Measurements from ENCODE around the gene PRKAG2. TPM values are rescaled to one million over a fixed set of nuclear protein-coding genes. Genes with fewer than 3 reads are reported as not detected.

Gene PRKAG2
- total RNA-seq, 1 experiment from 2014 or later, result 20.9 TPM

GRCh38 chr7:151695951-151696541, 180.9 kb downstream of the PRKAG2 start:
- DNase-seq (ENCODE audit: low read depth), result no peak

DNA sequence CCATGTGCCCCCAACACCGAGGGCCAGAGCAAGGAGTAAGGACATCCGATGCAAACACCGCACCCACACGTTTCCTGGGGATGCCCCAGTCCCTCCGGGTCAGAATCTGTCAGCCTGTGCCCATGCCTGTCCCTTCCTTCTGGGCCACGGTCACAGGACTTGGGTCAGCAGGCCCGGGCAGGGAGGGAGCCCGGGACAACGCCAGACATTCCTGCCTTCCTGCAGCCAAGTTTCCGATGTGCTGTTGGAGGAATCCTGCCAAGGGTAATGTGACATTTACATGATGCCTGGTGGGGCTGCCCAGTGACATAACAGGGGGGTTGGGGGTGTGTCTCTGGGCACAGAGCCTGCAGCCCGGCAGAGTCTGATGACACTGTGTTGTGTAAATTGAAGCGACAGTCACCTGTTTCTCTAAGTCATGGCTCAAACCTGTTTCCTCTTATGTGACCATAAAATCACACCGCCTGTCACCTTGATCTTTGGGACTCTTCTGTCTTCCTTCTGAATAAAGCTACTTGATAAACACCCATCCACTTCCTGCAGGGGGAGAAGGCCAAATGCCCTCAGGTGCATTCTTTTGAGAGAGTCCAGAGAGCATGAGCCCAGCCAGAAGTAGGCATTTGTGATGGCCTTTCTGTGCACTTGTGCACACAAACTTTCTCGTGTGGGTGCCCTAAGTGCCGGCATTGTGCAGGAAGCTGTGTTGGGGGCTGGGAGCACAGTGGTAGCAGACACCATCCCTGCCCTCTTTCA, 181.9 kb downstream of the PRKAG2 start:
- no peak for DNase-seq (ENCODE audit: low read depth)

GRCh38 chr7:151694441-151694827, 182.5 kb downstream of the PRKAG2 start:
- no peak for DNase-seq (ENCODE audit: low read depth)

- DNase-seq (ENCODE audit: low read depth), result no peak
Observed at GRCh38 chr7:151693140-151693539, 183.8 kb downstream of the PRKAG2 start.

DNA sequence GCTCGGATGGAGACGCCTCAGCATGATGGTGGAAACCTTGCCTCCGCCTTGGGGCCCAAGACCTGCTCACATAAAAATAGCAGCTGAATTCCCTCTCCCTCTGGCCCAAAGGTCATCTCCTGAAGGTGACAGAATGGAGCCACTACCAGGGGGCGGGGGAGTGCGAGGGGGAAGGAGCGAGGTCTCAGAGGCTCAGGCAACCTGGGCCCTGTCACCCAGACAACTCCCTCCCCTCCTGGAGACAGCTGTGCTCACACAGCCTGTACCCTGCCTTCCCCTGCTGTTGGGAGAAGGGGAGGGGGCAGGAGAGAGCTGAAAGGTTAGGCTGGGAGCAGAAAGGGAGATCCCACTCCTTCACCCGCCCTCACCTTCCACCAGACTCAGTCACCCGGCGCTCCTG, 184.2 kb downstream of the PRKAG2 start:
- DNase-seq (ENCODE audit: low read depth), result no peak

GRCh38 chr7:151691449-151691848, 185.5 kb downstream of the PRKAG2 start:
- DNase-seq (ENCODE audit: low read depth), result no peak

DNA sequence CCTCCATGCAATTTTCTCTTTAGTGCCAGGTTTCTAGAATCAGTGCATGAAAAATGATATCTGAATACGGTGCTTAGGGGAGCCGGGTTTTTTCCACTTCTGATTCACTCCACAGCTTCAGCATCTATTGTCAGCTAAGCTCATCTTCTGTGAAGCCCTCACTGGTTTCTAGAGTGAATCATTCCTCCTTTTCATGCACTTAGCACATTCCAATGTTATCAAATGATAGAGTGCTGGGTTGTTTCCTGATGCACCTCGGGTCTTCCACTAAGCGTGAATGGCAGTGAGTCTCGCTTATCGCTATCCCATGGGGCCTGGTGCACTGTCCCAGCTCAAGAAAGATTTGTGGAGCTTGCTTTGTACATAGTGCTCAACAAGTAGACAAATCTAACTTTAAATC, 186.3 kb downstream of the PRKAG2 start:
- DNase-seq (ENCODE audit: low read depth), result peak; percentile 43

DNA sequence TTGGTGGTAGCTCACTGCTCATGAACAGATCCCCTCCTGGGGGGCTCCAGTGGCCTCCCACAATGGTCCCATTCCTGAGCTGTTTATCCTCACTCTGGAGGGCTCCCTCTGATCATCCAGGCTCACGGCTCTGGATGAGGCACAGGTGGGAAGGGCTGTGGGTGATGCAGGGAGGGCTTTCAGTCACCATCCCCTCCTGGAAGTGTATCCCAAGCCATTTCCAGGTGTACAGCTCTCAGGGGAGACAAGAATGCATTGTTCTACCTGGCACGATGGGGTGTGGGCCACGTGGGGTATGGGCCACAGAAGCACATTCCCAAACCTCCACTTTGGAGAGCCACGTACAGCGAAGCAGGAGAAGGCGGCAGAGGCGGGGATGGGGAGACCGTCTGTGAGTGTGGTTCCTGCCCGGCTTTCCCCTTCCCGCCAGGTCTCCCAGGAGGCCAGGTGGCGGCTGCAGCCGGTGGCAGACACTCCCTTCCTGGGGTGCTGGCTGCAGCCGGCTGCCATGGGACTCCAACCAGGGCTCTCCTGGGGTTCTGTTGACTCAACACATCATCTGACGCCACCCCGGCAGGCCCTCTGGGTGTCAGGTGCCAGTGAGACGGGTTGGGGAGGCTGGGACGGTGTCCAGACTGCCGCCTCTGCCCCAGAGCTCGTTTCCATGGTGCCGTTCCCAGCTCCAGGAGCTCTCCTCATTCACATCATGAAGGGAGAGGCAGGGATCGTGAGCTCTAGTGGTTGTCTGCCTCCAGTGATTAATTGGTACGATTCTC, 187.5 kb downstream of the PRKAG2 start:
- peak; percentile 82 for DNase-seq (ENCODE audit: low read depth)

DNA sequence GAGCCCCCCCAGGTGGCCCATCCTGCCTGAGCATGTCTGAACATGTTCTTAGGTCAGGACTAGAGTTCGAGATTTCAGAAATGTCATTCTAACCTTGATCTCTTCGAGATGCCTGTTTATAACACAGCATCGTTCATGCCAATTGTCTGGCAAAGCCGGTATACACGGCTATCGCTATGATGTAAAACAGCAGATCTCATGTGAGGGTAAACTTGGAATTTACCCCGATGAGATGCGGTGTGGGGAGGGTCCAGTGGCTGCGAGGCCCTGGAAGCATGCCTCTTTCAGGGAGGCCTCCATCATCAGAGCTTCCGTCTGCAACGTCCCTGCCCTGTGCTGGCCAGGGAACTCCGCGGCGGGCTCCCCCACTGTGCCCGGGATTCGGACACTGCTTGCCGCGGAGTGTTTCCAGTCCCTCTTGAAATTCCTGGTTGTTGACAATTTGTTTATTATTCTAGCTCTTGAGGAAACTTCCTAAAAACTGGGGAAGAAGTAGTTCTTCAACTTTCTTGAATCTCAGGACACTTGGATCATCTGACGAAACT, 188.6 kb downstream of the PRKAG2 start:
- DNase-seq (ENCODE audit: low read depth), result no peak

GRCh38 chr7:151687523-151688235, 189.2 kb downstream of the PRKAG2 start:
- peak; percentile 100 for DNase-seq (ENCODE audit: low read depth)

DNA sequence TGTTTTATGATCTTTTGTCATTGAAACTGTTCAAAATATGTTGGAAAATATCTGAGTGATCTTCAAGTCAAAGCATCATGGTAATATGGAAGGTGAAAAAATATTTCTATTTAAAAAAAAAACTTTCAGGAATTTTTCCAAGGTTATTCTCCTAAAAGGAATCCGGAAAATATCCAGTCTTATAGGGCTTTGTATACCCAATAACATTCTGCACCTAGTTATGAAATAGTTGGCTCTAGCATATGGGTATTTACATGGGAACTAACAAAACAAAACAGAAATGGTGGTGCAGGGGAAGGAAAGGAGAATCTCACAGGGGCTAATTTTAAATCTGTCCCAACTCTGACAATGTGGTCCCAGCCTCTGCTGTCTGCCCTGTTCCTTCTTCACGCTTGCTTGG, 190.1 kb downstream of the PRKAG2 start:
- DNase-seq (ENCODE audit: low read depth), result no peak

DNA sequence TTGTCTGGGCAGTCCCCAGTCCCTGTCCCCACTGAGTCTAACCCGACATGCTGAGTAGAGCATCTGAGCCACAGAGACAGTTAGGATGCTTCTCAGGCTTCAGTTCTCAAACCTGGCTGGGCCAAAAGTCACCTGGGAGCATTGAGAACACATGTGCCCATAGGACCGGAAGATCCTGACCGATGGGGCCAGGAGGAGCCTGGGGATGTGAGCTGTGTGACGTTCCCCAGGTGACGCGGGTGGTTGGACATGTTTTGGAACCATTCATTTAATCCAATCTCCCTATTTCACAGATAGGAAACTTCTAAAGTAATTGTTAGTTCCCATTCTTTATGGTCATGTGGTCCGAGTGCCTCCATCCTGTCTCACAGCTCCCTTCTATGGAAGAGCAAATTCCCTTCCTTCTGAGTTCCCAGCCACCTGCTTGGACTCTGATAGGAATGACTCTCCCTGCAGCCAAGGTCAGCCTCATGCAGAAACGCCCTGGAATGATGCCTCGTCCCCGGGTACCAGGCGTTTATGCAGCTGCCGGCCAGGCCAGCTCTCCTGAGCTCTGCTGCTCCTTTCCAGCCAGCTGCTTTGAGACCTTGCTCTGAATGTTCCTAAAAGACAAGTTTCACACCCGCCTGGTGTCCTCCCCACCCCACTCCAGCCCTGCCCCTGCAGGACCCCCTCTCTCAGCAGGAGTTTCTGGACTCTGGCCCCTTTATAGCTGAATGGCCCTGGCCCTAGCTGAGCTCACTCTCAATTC, 190.7 kb downstream of the PRKAG2 start:
- no peak for DNase-seq (ENCODE audit: low read depth)

DNA sequence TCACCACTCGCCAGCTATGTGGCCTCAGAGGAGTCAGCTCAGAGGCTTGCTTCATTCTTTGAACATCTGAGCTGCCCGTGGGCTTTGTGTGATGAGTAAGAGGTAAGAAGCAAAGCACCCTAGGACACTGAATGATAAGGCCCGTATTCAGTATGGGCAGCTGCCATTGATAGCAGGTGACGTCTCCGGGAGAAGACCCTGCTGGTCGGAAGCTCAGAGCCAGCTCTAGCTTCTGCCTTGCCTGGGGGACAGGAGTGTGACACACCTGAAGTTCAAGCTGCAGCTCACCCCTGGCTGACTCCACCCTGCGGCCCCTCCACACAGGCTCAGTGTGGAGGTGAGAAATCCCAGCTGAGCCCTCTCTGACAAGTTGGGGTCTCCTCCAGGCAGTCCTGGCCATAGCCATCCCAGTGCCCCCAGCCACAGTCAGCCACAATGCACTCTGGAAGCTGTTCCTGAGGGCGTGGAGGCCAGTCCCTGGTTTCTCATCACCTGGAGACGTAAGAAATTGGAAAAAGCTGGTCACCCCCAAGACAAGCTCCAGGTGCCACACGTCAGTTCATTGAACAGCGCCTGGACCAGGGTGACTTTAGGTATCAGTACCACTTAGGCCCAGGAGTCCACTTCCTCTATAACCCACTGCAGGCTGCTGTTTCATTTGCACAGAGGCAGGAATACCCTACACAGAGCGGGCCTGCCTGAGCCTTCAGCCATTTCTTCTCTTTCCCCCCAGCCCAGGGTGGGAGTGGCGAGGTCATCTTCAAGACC, 192.3 kb downstream of the PRKAG2 start:
- DNase-seq (ENCODE audit: low read depth), result no peak

- DNase-seq (ENCODE audit: low read depth), result no peak
Observed at GRCh38 chr7:151683615-151684407, 193.1 kb downstream of the PRKAG2 start.

DNA sequence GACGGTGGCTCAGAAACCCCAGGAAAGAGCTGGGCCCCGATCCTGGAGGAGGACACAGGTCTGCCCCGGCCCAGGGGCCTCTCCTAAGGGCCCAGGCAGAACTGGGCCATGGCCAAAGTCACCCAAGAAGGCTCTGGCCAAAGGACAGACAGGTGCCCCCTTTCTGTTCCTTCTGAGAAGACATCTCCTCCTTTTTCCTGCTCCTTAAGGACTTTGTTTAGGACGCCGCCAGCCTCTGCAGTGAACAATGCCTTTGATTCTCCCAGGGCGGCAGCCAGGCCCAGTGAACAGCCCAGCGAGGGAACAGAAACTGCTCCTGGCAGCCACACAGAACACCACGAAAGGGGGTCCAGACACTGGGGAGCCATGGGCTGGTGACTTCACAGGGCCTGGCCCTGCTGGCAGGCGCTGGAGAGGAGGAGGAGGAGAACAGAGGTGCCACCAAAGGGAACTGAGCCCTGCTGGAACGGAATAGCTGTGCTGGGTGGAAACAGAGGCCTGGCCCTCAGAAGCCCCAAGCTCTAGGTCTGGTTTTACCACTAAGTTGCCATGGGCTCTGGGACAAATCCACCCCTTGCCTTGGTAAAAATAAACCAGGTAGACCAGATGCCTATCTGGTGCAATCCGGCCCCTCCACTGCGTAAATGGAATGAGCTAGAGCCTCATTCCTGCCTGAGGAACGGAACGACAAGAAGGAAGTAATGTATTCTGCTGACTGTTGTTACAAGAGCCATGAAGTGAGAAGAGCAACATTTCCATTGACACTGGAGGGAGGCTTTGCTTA, 193.9 kb downstream of the PRKAG2 start:
- DNase-seq (ENCODE audit: low read depth), result no peak

- no peak for DNase-seq (ENCODE audit: low read depth)
Observed at GRCh38 chr7:151681726-151682125, 195.2 kb downstream of the PRKAG2 start.

GRCh38 chr7:151680810-151681209, 196.1 kb downstream of the PRKAG2 start:
- no peak for DNase-seq (ENCODE audit: low read depth)

DNA sequence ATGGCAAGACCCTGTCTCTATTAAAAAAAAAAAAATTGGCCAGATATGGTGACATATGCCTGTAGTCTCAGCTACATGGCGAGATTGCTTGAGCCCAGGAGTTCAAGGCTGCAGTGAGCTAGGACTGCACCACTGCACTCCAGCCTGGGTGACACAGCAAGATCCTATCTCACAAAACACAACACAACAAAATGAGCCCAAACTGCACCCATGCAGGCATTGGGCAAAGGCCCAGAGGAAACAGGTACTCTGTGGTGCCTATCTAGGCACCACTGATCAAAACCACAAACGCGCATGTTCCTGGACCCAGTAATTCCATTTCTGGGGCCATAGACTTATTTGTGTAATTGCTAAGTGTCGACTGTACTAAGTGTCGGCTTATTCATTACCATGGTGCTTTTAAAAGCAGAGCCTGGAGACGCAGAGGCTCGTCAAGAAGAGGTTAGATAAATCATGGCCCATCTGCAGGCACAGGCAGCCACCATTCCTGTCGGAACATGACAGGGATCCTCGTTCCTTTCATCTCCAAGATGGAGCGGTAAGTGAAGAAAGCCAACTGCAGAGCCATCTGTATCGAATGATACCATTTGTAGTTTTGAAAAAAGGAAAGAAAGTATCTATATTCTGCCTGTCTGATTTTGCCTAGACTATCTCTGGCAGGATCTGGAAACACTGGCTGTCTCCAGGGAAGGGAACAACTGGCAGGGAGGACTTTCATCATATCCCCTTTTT, 196.9 kb downstream of the PRKAG2 start:
- DNase-seq (ENCODE audit: low read depth), result no peak
